Measurements from ENCODE around the gene MYL11. TPM values are rescaled to one million over a fixed set of nuclear protein-coding genes. Genes with fewer than 3 reads are reported as not detected.

The MYL11 gene
- polyA plus RNA-seq, 1 of the 3 experiments (the other 2 are of a cell fraction): 0.23 TPM

GRCh38 chr16:30359871-30360170, 14.8 kb upstream of the MYL11 start:
- peaks cover 16 to 32% of the 10 kb centered on the region in 2 experiments for H3K36me3 ChIP-seq (replicated peaks in 1 of 2; ENCODE audit: control insufficient read depth in 1 of 2, insufficient read depth in 2 of 2, low read length in 1 of 2)
- ChIA-PET CTCF (interaction anchor here (1.0 to 1.3 kb wide), 2 partner anchors 11 to 49 kb away, joined by 4 to 5 read pairs; partner anchors contain the start of gene TBC1D10B), POLR2A (no interaction called here)
- H3K4me1 ChIP-seq (ENCODE audit: control insufficient read depth in 1 of 2, insufficient read depth in 2 of 2, low read depth in 1 of 2, low read length in 1 of 2): peaks cover 11 to 22% of the 10 kb centered on the region in 2 experiments; a peak in 3 of 4 replicates
- H4K20me1 ChIP-seq (ENCODE audit: insufficient read depth): peaks cover 11% of the 10 kb centered on the region
- TF ChIP-seq, protein P1, sequence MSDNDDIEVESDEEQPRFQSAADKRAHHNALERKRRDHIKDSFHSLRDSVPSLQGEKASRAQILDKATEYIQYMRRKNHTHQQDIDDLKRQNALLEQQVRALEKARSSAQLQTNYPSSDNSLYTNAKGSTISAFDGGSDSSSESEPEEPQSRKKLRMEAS (IDR thresholded peaks at IDR 0.05; ENCODE audit: low read depth): no peak
- TF ChIP-seq FOSL2 (IDR thresholded peaks at IDR 0.05; ENCODE audit: borderline replicate concordance, low read depth) (no peak), GATA2 (CRISPR knock-in tag; IDR thresholded peaks at IDR 0.05) (no peak), EZH2phosphoT487 (IDR thresholded peaks at IDR 0.05; ENCODE audit: borderline replicate concordance, low read depth) (no peak), ELF1 (IDR thresholded peaks at IDR 0.05) (no peak), FOXM1 (IDR thresholded peaks at IDR 0.05; ENCODE audit: low read depth) (no peak), CHD2 (IDR thresholded peaks at IDR 0.05; ENCODE audit: low read length, partially characterized antibody) (no peak), POLR2AphosphoS5 (IDR thresholded peaks at IDR 0.05; ENCODE audit: low read depth, low read length) (no peak), NFIC (IDR thresholded peaks at IDR 0.05; ENCODE audit: borderline replicate concordance) (no peak), GABPA (IDR thresholded peaks at IDR 0.05; ENCODE audit: low read depth) (no peak), TEAD4 (IDR thresholded peaks at IDR 0.05; ENCODE audit: borderline replicate concordance, insufficient read depth) (no peak), JUND (IDR thresholded peaks at IDR 0.05) (no peak), MEF2A (IDR thresholded peaks at IDR 0.05; ENCODE audit: borderline replicate concordance, low read depth) (no peak), YY1 (IDR thresholded peaks at IDR 0.05; ENCODE audit: low read depth) (no peak), RAD21 (IDR thresholded peaks at IDR 0.05; ENCODE audit: low read length) (no peak), TCF12 (IDR thresholded peaks at IDR 0.05) (no peak), RXRA (IDR thresholded peaks at IDR 0.05; ENCODE audit: borderline replicate concordance, low read depth) (no peak), REST (IDR thresholded peaks at IDR 0.05; ENCODE audit: low read depth, low read length) (no peak), ZBTB33 (IDR thresholded peaks at IDR 0.05; ENCODE audit: borderline replicate concordance, low read depth) (no peak)
- TF ChIP-seq, protein P2, sequence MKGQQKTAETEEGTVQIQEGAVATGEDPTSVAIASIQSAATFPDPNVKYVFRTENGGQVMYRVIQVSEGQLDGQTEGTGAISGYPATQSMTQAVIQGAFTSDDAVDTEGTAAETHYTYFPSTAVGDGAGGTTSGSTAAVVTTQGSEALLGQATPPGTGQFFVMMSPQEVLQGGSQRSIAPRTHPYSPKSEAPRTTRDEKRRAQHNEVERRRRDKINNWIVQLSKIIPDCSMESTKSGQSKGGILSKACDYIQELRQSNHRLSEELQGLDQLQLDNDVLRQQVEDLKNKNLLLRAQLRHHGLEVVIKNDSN (IDR thresholded peaks at IDR 0.05; ENCODE audit: borderline replicate concordance, low read depth): no peak
- H3K4me3 ChIP-seq (ENCODE audit: low read depth in 2 of 2, low read length in 1 of 2): no peak overlapping the region
- H3K4me2 ChIP-seq: no peak overlapping the region
- no peaks in the 10 kb centered on the region for H3K9me3 ChIP-seq
- no peaks in the 10 kb centered on the region for H3K9me2 ChIP-seq
- no peak for DNase-seq
- no peak overlapping the region for H3K9ac ChIP-seq
- H3K27me3 ChIP-seq (ENCODE audit: insufficient read depth): no peaks in the 10 kb centered on the region
- peaks cover 57% of the 10 kb centered on the region for H3K79me2 ChIP-seq (ENCODE audit: insufficient read depth)
- 100% methylated on average over 1 of the region's 6 CpGs for WGBS (ENCODE audit: low lambda C conversion rate)
- H3F3A ChIP-seq (replicated peaks; ENCODE audit: insufficient read depth): peaks cover 9% of the 10 kb centered on the region
- H3K27ac ChIP-seq (ENCODE audit: low read depth in 2 of 2, low read length in 1 of 2): no peak overlapping the region
- no peak overlapping the region for H2AFZ ChIP-seq (ENCODE audit: low read depth)

Measured in SK-N-SH (cell line).